ENCODE measurements around the gene SWI5. TPM values are rescaled to one million over a fixed set of nuclear protein-coding genes. Genes with fewer than 3 reads are reported as not detected.
"Not testable (repeated sequence)": the region's sequence is repeated elsewhere in the genome, so short reads cannot be mapped to it uniquely, and the experiment has no call there.

Gene SWI5
- total RNA-seq (29.0 and 33.0 TPM in 2 replicates), polyA plus RNA-seq (55.7 and 58.4 TPM in 2 replicates)

GRCh38 chr9:128276008-128276573, at the start of gene SWI5:
SWI5 (plus strand) TSS chr9:128276276.
- DNase-seq (ENCODE audit: low spot score) = peak; percentile 100
- peak within 1 kb of the TSS; percentile 98 for H3K27ac ChIP-seq
- H3K27me3 ChIP-seq = no peaks in the 10 kb centered on the region
- WGBS (ENCODE audit: low lambda C conversion rate, missing lambda C conversion rate) = 3% methylated on average over 24 of the region's 38 CpGs
- H3K4me3 ChIP-seq = peak within 1 kb of the TSS; percentile 90
- H3K4me2 ChIP-seq = peak within 1 kb of the TSS; percentile 94
- H3K4me1 ChIP-seq (ENCODE audit: insufficient read depth) = peaks cover 18% of the 10 kb centered on the region
- H2AFZ ChIP-seq = peak within 1 kb of the TSS; percentile 51
- H4K20me1 ChIP-seq (ENCODE audit: insufficient read depth, poor library complexity, severe bottlenecking) = peaks cover 6% of the 10 kb centered on the region
- no peaks in the 10 kb centered on the region for H3K9me3 ChIP-seq (ENCODE audit: low read depth)
- H3K9me2 ChIP-seq (replicated peaks; ENCODE audit: insufficient read depth) = no peaks in the 10 kb centered on the region
- TF ChIP-seq EZH2 (IDR thresholded peaks at IDR 0.05; ENCODE audit: borderline replicate concordance) (no peak), CTCF (IDR thresholded peaks at IDR 0.05; ENCODE audit: poor library complexity) (no peak), EZH2phosphoT487 (IDR thresholded peaks at IDR 0.05; ENCODE audit: low read depth, severe bottlenecking, unreplicated experiment) (no peak)
- peaks cover 58% of the 10 kb centered on the region for H3K79me2 ChIP-seq
- H3K36me3 ChIP-seq (replicated peaks; ENCODE audit: insufficient read depth, low read depth) = no peaks in the 10 kb centered on the region

- no peaks in the 10 kb centered on the region for H3K4me1 ChIP-seq (ENCODE audit: insufficient read depth)
- no peaks in the 10 kb centered on the region for H4K20me1 ChIP-seq (ENCODE audit: insufficient read depth, poor library complexity, severe bottlenecking)
- H3K9me3 ChIP-seq (ENCODE audit: low read depth) = no peaks in the 10 kb centered on the region
- WGBS (ENCODE audit: low lambda C conversion rate, missing lambda C conversion rate) = 88% methylated on average over 5 of the region's 5 CpGs
- no peak overlapping the region for H2AFZ ChIP-seq
- no peaks in the 10 kb centered on the region for H3K36me3 ChIP-seq (replicated peaks; ENCODE audit: insufficient read depth, low read depth)
- H3K4me2 ChIP-seq = no peak overlapping the region
- no peaks in the 10 kb centered on the region for H3K79me2 ChIP-seq
- H3K27me3 ChIP-seq = no peaks in the 10 kb centered on the region
- TF ChIP-seq EZH2phosphoT487 (IDR thresholded peaks at IDR 0.05; ENCODE audit: low read depth, severe bottlenecking, unreplicated experiment) (no peak), CTCF (IDR thresholded peaks at IDR 0.05; ENCODE audit: poor library complexity) (no peak), EZH2 (IDR thresholded peaks at IDR 0.05; ENCODE audit: borderline replicate concordance) (no peak)
- no peaks in the 10 kb centered on the region for H3K9me2 ChIP-seq (replicated peaks; ENCODE audit: insufficient read depth)
- no peak overlapping the region for H3K4me3 ChIP-seq
- no peak overlapping the region for H3K27ac ChIP-seq
- DNase-seq (ENCODE audit: low spot score) = no peak
These were observed 49.7 kb upstream of the SWI5 start for GRCh38 chr9:128226412-128226801.

- H3K27me3 ChIP-seq; H3K4me1 ChIP-seq (ENCODE audit: insufficient read depth); H3K79me2 ChIP-seq; H4K20me1 ChIP-seq (ENCODE audit: insufficient read depth, poor library complexity, severe bottlenecking); H2AFZ ChIP-seq; H3K9me2 ChIP-seq (replicated peaks; ENCODE audit: insufficient read depth); DNase-seq (ENCODE audit: low spot score); H3K27ac ChIP-seq; H3K9me3 ChIP-seq (ENCODE audit: low read depth); H3K36me3 ChIP-seq (replicated peaks; ENCODE audit: insufficient read depth, low read depth); H3K4me3 ChIP-seq; H3K4me2 ChIP-seq: not testable (repeated sequence)
- 95% methylated on average over 7 of the region's 7 CpGs for WGBS (ENCODE audit: low lambda C conversion rate, missing lambda C conversion rate)
These were observed 45.2 kb upstream of the SWI5 start for GRCh38 chr9:128230897-128231296.

- Histone ChIP-seq H3K4me2 (no peak overlapping the region), H3K9me3 (ENCODE audit: low read depth) (no peaks in the 10 kb centered on the region), H3K4me3 (no peak overlapping the region), H3K27ac (no peak overlapping the region), H3K36me3 (replicated peaks; ENCODE audit: insufficient read depth, low read depth) (no peaks in the 10 kb centered on the region), H3K4me1 (ENCODE audit: insufficient read depth) (no peaks in the 10 kb centered on the region), H4K20me1 (ENCODE audit: insufficient read depth, poor library complexity, severe bottlenecking) (no peaks in the 10 kb centered on the region), H3K79me2 (no peaks in the 10 kb centered on the region), H2AFZ (no peak overlapping the region), H3K27me3 (no peaks in the 10 kb centered on the region), H3K9me2 (replicated peaks; ENCODE audit: insufficient read depth) (no peaks in the 10 kb centered on the region)
- TF ChIP-seq EZH2phosphoT487 (IDR thresholded peaks at IDR 0.05; ENCODE audit: low read depth, severe bottlenecking, unreplicated experiment) (no peak), CTCF (IDR thresholded peaks at IDR 0.05; ENCODE audit: poor library complexity) (no peak), EZH2 (IDR thresholded peaks at IDR 0.05; ENCODE audit: borderline replicate concordance) (no peak)
- peak; percentile 8 for DNase-seq (ENCODE audit: low spot score)
- WGBS (ENCODE audit: low lambda C conversion rate, missing lambda C conversion rate) = 89% methylated on average over 16 of the region's 16 CpGs
These were observed 44.2 kb upstream of the SWI5 start for GRCh38 chr9:128231638-128232527.

All from hepatocyte (in vitro differentiated cells).